H1 (cell line): ENCODE measurements around the gene SNX17. TPM values are rescaled to one million over a fixed set of nuclear protein-coding genes. Genes with fewer than 3 reads are reported as not detected.
A peak's percentile ranks its signal among the peaks of the same experiment; 100 is the strongest.

ENCODE experiments used
- CTCF ChIA-PET: fragments of 300-600 bp; sonication (Branson Sonifier 250); formaldehyde crosslinking; loops from one replicate; lab custom pipeline; 2021; ENCODE audit not compliant: partially characterized antibody; lab: Charles Lee
- POLR2A ChIA-PET: fragments of 300-600 bp; sonication (Branson Sonifier 250); formaldehyde crosslinking; loops from one replicate; lab custom pipeline; 2021; ENCODE audit warnings: inconsistent platforms; ENCODE audit not compliant: partially characterized antibody; lab: Charles Lee
- DNase-seq, 2 experiments: peaks; one replicate each; pipeline versions ENCODE4 v3.0.0 to v3.0.0-alpha.2; 2010 to 2022; ENCODE audit warnings: low spot score in 2 of 2, low read depth in 1 of 2, mixed read lengths in 1 of 2
- FAIRE-seq: peaks from 2 replicates; lab custom pipeline; 2011; peaks lifted over from hg19 to GRCh38; lab: Jason Lieb, UNC
- H2AFZ ChIP-seq: 2 replicates; pipeline ENCODE4 v1.8.1; 2012; ENCODE audit warnings: low read length, inconsistent platforms
- H2AK5ac ChIP-seq: 2 replicates; pipeline ENCODE4 v1.6.1; 2013; ENCODE audit warnings: low read depth, low read length
- H2BK120ac ChIP-seq: replicated peaks from 2 replicates; pipeline ENCODE3; 2013; ENCODE audit warnings: low read depth, low read length, inconsistent platforms
- H2BK12ac ChIP-seq: 2 replicates; pipeline ENCODE4 v1.6.1; 2013; ENCODE audit warnings: low read depth, low read length
- H2BK15ac ChIP-seq: 2 replicates; pipeline ENCODE4 v1.6.1; 2013; ENCODE audit warnings: low read length
- H2BK20ac ChIP-seq: 2 replicates; pipeline ENCODE4 v1.6.1; 2013; ENCODE audit warnings: low read length
- H2BK5ac ChIP-seq: 2 replicates; pipeline ENCODE4 v1.6.1; 2013; ENCODE audit warnings: low read depth, low read length
- H3K14ac ChIP-seq: 2 replicates; pipeline ENCODE4 v1.6.1; 2013; ENCODE audit warnings: inconsistent platforms; ENCODE audit not compliant: insufficient read length
- H3K18ac ChIP-seq: 2 replicates; pipeline ENCODE4 v1.6.1; 2013; ENCODE audit warnings: low read length; ENCODE audit errors: extremely low read depth
- H3K23ac ChIP-seq: 2 replicates; pipeline ENCODE4 v1.6.1; 2013; ENCODE audit warnings: inconsistent platforms; ENCODE audit not compliant: insufficient read length
- H3K23me2 ChIP-seq: 2 replicates; pipeline ENCODE4 v1.6.1; 2013; ENCODE audit warnings: low read depth, low read length
- H3K27ac ChIP-seq: 2 replicates; pipeline ENCODE4 v1.6.1; 2011; ENCODE audit warnings: low read depth, low read length, inconsistent platforms
- H3K27me3 ChIP-seq, 4 experiments: replicated peaks in 1 of 4; 1 replicate in 1 of 4; 2 replicates in 3 of 4; pipeline versions ENCODE4 v1.6.1 to v1.8.1; 2011 to 2013; ENCODE audit warnings: low read length in 3 of 4, mild to moderate bottlenecking in 3 of 4, inconsistent platforms in 2 of 4, mixed read lengths in 2 of 4, moderate library complexity in 1 of 4; ENCODE audit not compliant: control insufficient read depth in 3 of 4, insufficient read depth in 3 of 4; ENCODE audit errors: extremely low read depth in 1 of 4
- H3K36me3 ChIP-seq, 4 experiments: 2 replicates each; pipeline versions ENCODE4 v1.6.1 to v1.8.1; 2011 to 2013; ENCODE audit warnings: mild to moderate bottlenecking in 4 of 4, low read length in 3 of 4, moderate library complexity in 2 of 4, control low read depth in 1 of 4, inconsistent platforms in 1 of 4; ENCODE audit not compliant: insufficient read depth in 4 of 4, control insufficient read depth in 2 of 4
- H3K4ac ChIP-seq: replicated peaks from 2 replicates; pipeline ENCODE3; 2013; ENCODE audit warnings: low read length, low read depth, mixed read lengths, inconsistent platforms; ENCODE audit not compliant: insufficient read length
- H3K4me1 ChIP-seq, 4 experiments: replicated peaks in 1 of 4; 1 replicate in 1 of 4; 2 replicates in 3 of 4; pipeline versions ENCODE4 v1.6.1 to v1.8.1; 2011 to 2013; ENCODE audit warnings: low read length in 3 of 4, inconsistent platforms in 2 of 4, mixed read lengths in 1 of 4; ENCODE audit not compliant: insufficient read depth in 4 of 4, control insufficient read depth in 3 of 4
- H3K4me2 ChIP-seq, 2 experiments: 2 replicates each; pipeline versions ENCODE4 v1.6.1 to v1.8.1; 2011 to 2013; ENCODE audit warnings: low read depth in 2 of 2, low read length in 2 of 2, control low read depth in 1 of 2, inconsistent platforms in 1 of 2, mild to moderate bottlenecking in 1 of 2; ENCODE audit not compliant: insufficient read depth in 1 of 2
- H3K4me3 ChIP-seq, 4 experiments: fragments of 200-600, 300-600 bp in 1 of 4; sonication (generic), shearing (Covaris generic), sonication (Bioruptor Twin) in 1 of 4; 2 replicates each; pipeline versions ENCODE4 v1.5.1 to v1.8.1; 2011 to 2016; ENCODE audit warnings: low read length in 4 of 4, low read depth in 3 of 4, control low read depth in 2 of 4, inconsistent platforms in 2 of 4, mild to moderate bottlenecking in 2 of 4, mixed read lengths in 1 of 4, moderate library complexity in 1 of 4; ENCODE audit not compliant: insufficient read depth in 2 of 4; ENCODE audit errors: extremely low read depth in 1 of 4
- H3K56ac ChIP-seq: replicated peaks from 2 replicates; pipeline ENCODE3; 2013; ENCODE audit warnings: low read depth, mild to moderate bottlenecking, mixed read lengths, low read length, inconsistent platforms; ENCODE audit not compliant: insufficient read length
- H3K79me1 ChIP-seq: 2 replicates; pipeline ENCODE4 v1.6.1; 2013; ENCODE audit warnings: low read depth, low read length, control low read depth
- H3K79me2 ChIP-seq, 2 experiments: 2 replicates each; pipeline versions ENCODE4 v1.6.1 to v1.8.1; 2012 to 2013; ENCODE audit warnings: low read length in 2 of 2, mild to moderate bottlenecking in 2 of 2, inconsistent platforms in 1 of 2; ENCODE audit not compliant: insufficient read depth in 2 of 2, control insufficient read depth in 1 of 2
- H3K9ac ChIP-seq, 4 experiments: replicated peaks in 1 of 4; 1 replicate in 1 of 4; 2 replicates in 3 of 4; pipeline versions ENCODE4 v1.6.1 to v1.8.1; 2011 to 2013; ENCODE audit warnings: low read depth in 3 of 4, low read length in 3 of 4, control low read depth in 2 of 4, mild to moderate bottlenecking in 2 of 4, moderate library complexity in 2 of 4, inconsistent platforms in 1 of 4; ENCODE audit errors: extremely low read depth in 1 of 4
- H3K9me3 ChIP-seq, 2 experiments: 2 replicates each; pipeline versions ENCODE4 v1.6.1 to v1.8.1; 2012 to 2013; ENCODE audit warnings: mild to moderate bottlenecking in 2 of 2, moderate library complexity in 2 of 2, control low read depth in 1 of 2, inconsistent platforms in 1 of 2, low read depth in 1 of 2, low read length in 1 of 2, mixed read lengths in 1 of 2; ENCODE audit not compliant: insufficient read depth in 2 of 2
- H4K20me1 ChIP-seq, 2 experiments: replicated peaks in 1 of 2; 2 replicates each; pipeline versions ENCODE3 to v1.8.1; 2011 to 2013; ENCODE audit warnings: inconsistent platforms in 2 of 2, low read length in 2 of 2, mild to moderate bottlenecking in 1 of 2; ENCODE audit not compliant: insufficient read depth in 2 of 2, control insufficient read depth in 1 of 2
- H4K5ac ChIP-seq: 2 replicates; pipeline ENCODE4 v1.6.1; 2013; ENCODE audit warnings: low read length, low read depth, mixed read lengths, inconsistent platforms; ENCODE audit not compliant: insufficient read length
- H4K8ac ChIP-seq: 2 replicates; pipeline ENCODE4 v1.8.0; 2013; ENCODE audit warnings: mild to moderate bottlenecking, moderate library complexity, low read length, inconsistent platforms; ENCODE audit not compliant: insufficient read depth; ENCODE audit errors: extremely low read depth
- H4K91ac ChIP-seq: replicated peaks from 2 replicates; pipeline ENCODE3; 2013; ENCODE audit warnings: low read length, mixed read lengths, inconsistent platforms; ENCODE audit not compliant: insufficient read length
- ASH2L ChIP-seq: fragments of 200-600, 300-600 bp; sonication (generic); IDR thresholded peaks from one replicate; pipeline ENCODE4 v1.7.1; 2017; ENCODE audit warnings: low read length
- CEBPB ChIP-seq: IDR thresholded peaks from 2 replicates; pipeline ENCODE4 v1.6.1; 2012; ENCODE audit warnings: low read depth, low read length
- CHD2 ChIP-seq: IDR thresholded peaks from 2 replicates; pipeline ENCODE4 v1.6.1; 2012; ENCODE audit warnings: low read length, improper control_type of control experiment
- CREB1 ChIP-seq: IDR thresholded peaks from 2 replicates; pipeline ENCODE4 v1.6.1; 2012; ENCODE audit warnings: inconsistent platforms
- HDAC6 ChIP-seq: IDR thresholded peaks from one replicate; pipeline ENCODE4 v1.7.1; 2012; ENCODE audit warnings: low read depth, mild to moderate bottlenecking, inconsistent platforms, low read length, moderate library complexity
- MAX ChIP-seq: IDR thresholded peaks from 2 replicates; pipeline ENCODE4 v1.6.1; 2012; ENCODE audit warnings: inconsistent platforms
- POU5F1 ChIP-seq: IDR thresholded peaks from 2 replicates; pipeline ENCODE4 v1.6.1; 2011; ENCODE audit warnings: low read depth, mild to moderate bottlenecking, low read length, moderate library complexity
- RBBP5 ChIP-seq: IDR thresholded peaks from 2 replicates; pipeline ENCODE4 v1.7.1; 2012; ENCODE audit warnings: low read depth, mild to moderate bottlenecking, inconsistent platforms, low read length, moderate library complexity, borderline replicate concordance
- RXRA ChIP-seq: IDR thresholded peaks from 2 replicates; pipeline ENCODE4 v1.6.1; 2011; ENCODE audit warnings: low read depth, mild to moderate bottlenecking, low read length, moderate library complexity; ENCODE audit not compliant: insufficient read depth
- SIX5 ChIP-seq: IDR thresholded peaks from 2 replicates; pipeline ENCODE4 v1.6.1; 2011; ENCODE audit warnings: mild to moderate bottlenecking, low read depth, low read length
- TAF1 ChIP-seq: IDR thresholded peaks from 2 replicates; pipeline ENCODE4 v1.6.1; 2011; ENCODE audit warnings: mild to moderate bottlenecking, low read depth, low read length
- TEAD4 ChIP-seq: IDR thresholded peaks from 2 replicates; pipeline ENCODE4 v1.6.1; 2012; ENCODE audit warnings: low read depth, low read length, inconsistent platforms, mixed read lengths
- WGBS, 2 experiments: shearing (Covaris generic) in 1 of 2; methylation state at CpG; one replicate each; pipeline versions ENCODE4 v1.1.6 to v1.1.7; 2013 to 2015; ENCODE audit warnings: low lambda C conversion rate in 2 of 2, mixed read lengths in 2 of 2, inconsistent platforms in 1 of 2, low coverage in 1 of 2, missing lambda C conversion rate in 1 of 2; ENCODE audit not compliant: insufficient replicate concordance in 2 of 2, insufficient coverage in 1 of 2, insufficient read length in 1 of 2; ENCODE audit errors: extremely low coverage in 1 of 2, missing lambda C conversion rate in 1 of 2; 5-methylcytosine and 5-hydroxymethylcytosine counted together
- polyA plus RNA-seq, 7 experiments: library from polyadenylated mRNA; depleted of rRNA in 3 of 7; stranded (reverse) in 5 of 7; unstranded in 2 of 7; fragments of >200 nt in 5 of 7; fragments of 200-250 nt in 2 of 7; gene quantifications; 1 replicate in 5 of 7; 2 replicates in 1 of 7; 4 replicates in 1 of 7; pipeline versions ENCODE4 v1.2.1 to v1.2.3, GENCODE V29; 2011 to 2013; ENCODE audit warnings: missing spikeins in 2 of 7, mixed read lengths in 2 of 7
- total RNA-seq: library from RNA; stranded (reverse); fragmentation: NEBNext Ultra II Directional; extraction: Animal tissue kit (Norgen Biotek cat#: 25700); gene quantifications from 2 replicates; pipeline ENCODE4 v1.2.1, GENCODE V29; 2021

SNX17 gene
- total and polyA plus RNA-seq, 2 of the 8 experiments (the other 6 are each of a cell fraction or from before 2014, with no cell fraction given) = 54.9 to 66.2 TPM

- Histone ChIP-seq H3K9ac (no peak overlapping the region), H3K4me3 (peak overlapping the region in 2 of 4 experiments; percentile 77 to 96; a peak in 3 of 8 replicates), H3K4me2 (peak overlapping the region; percentile 88 to 96; a peak in 3 of 4 replicates), H3K79me2 (peaks cover 0 to 12% of the 10 kb centered on the region in 2 experiments; a peak in 2 of 4 replicates), H3K4ac (no peak overlapping the region), H3K56ac (no peak overlapping the region), H4K91ac (no peak overlapping the region), H3K18ac (no peak overlapping the region), H2BK15ac (no peak overlapping the region), H3K9me3 (no peaks in the 10 kb centered on the region), H2AK5ac (no peak overlapping the region), H3K27ac (no peak overlapping the region), H3K79me1 (peaks cover 5% of the 10 kb centered on the region; the same call in 1 of the 2 replicates), H2BK20ac (no peak overlapping the region), H3K23me2 (peaks cover 7% of the 10 kb centered on the region), H3K14ac (no peak overlapping the region), H4K8ac (peak overlapping the region; percentile 75), H3K23ac (no peak overlapping the region), H3K27me3 (no peaks in the 10 kb centered on the region), H2BK120ac (no peak overlapping the region), H3K4me1 (peaks cover 0 to 8% (median 2%) of the 10 kb centered on the region in 4 experiments; a peak in 5 of 7 replicates), H4K5ac (no peak overlapping the region)
- CTCF ChIA-PET = interaction anchor here (0.9 to 1.4 kb wide), 7 partner anchors 8 to 67 kb away, joined by 3 to 9 read pairs (median 3); partner anchors contain the start of gene GTF3C2
- 96% methylated on average over 9 of the region's 9 CpGs; no CpG with 5 or more reads in 1 of the 2 experiments for WGBS, 2 experiments
- DNase-seq = no peak
- POLR2A ChIA-PET = interaction anchor here (0.8 to 9.5 kb wide), 15 partner anchors 7 to 250 kb away, joined by 3 to 114 read pairs (median 6); partner anchors contain the start of genes CCDC121, EIF2B4, GPN1 and GTF3C2
- no peak for FAIRE-seq
- TF ChIP-seq CREB1 (no peak), CHD2 (no peak), POU5F1 (no peak), RBBP5 (no peak), MAX (no peak), TEAD4 (no peak), TAF1 (no peak), CEBPB (no peak), SIX5 (no peak), ASH2L (no peak), HDAC6 (no peak), RXRA (no peak)
- TF ChIP-seq, all 59 proteins: peak for 0
- Histone ChIP-seq H2BK12ac (no peak overlapping the region), H2AFZ (no peak overlapping the region), H2BK5ac (0 out of 2 replicates have a peak overlapping the region, but pooled peaks have one; percentile 5), H4K20me1 (peaks cover 4 to 12% of the 10 kb centered on the region in 2 experiments), H3K36me3 (peaks cover 43 to 68% (median 59%) of the 10 kb centered on the region in 4 experiments)
Observed at GRCh38 chr2:27378809-27379290, 8.4 kb downstream of the SNX17 start.
